ENCODE data around the gene ACSS1. TPM values are rescaled to one million over a fixed set of nuclear protein-coding genes. Genes with fewer than 3 reads are reported as not detected.

The ACSS1 gene
- total and polyA plus RNA-seq, 2 experiments from 2014 or later, result 1.3 to 4.1 TPM

- TF ChIP-seq ETS1 (IDR thresholded peaks at IDR 0.05), result no peak
- TF ChIP-seq REST (IDR thresholded peaks at IDR 0.05; ENCODE audit: unreplicated experiment), result no peak
- no peak for TF ChIP-seq ZNF114 (CRISPR knock-in tag; IDR thresholded peaks at IDR 0.05)
- no peak for TF ChIP-seq EZH2phosphoT487 (IDR thresholded peaks at IDR 0.05; ENCODE audit: unreplicated experiment)
These were observed 61.2 kb downstream of the ACSS1 start (continued) for GRCh38 chr20:24996449-24997377.

- Histone ChIP-seq H3K27ac (ENCODE audit: low read depth) (no peak overlapping the region), H3K4me2 (no peak overlapping the region), H3K36me3 (ENCODE audit: insufficient read depth) (no peaks in the 10 kb centered on the region), H3K4me3 (no peak overlapping the region), H3K4me1 (ENCODE audit: insufficient read depth) (peaks cover 8% of the 10 kb centered on the region; the same call in 1 of the 2 replicates), H3K79me2 (replicated peaks; ENCODE audit: insufficient read depth) (peaks cover 14% of the 10 kb centered on the region), H3K27me3 (ENCODE audit: insufficient read depth) (0 out of 2 replicates have a peak, but pooled peaks cover 2% of the 10 kb centered on the region), H2AFZ (no peak overlapping the region), H4K20me1 (replicated peaks; ENCODE audit: insufficient read depth) (no peaks in the 10 kb centered on the region; the same call in 1 of the 2 replicates), H3K9me2 (ENCODE audit: insufficient read depth) (no peaks in the 10 kb centered on the region), H3F3A (replicated peaks; ENCODE audit: low read depth) (no peaks in the 10 kb centered on the region)
- H3K27me3 Mint-ChIP-seq (ENCODE audit: insufficient read depth, low read depth, poor library complexity), result peaks cover 11% of the 10 kb centered on the region
- no peaks in the 10 kb centered on the region; the same call in 2 of the 3 replicates for H3K9me3 Mint-ChIP-seq
- no peak overlapping the region for H3K4me3 Mint-ChIP-seq
- ATAC-seq (no peak; the same call in 2 of the 3 replicates), DNase-seq (ENCODE audit: low spot score) (no peak)
- no peaks in the 10 kb centered on the region; the same call in 2 of the 3 replicates for H3K36me3 Mint-ChIP-seq (ENCODE audit: low read depth)
- no peak for TF ChIP-seq CTCF (conservative IDR thresholded peaks at IDR 0.05; ENCODE audit: low read depth in 2 of 2)
- no peak for TF ChIP-seq STAT1 (IDR thresholded peaks at IDR 0.05; ENCODE audit: unreplicated experiment)
- TF ChIP-seq CREB1 (CRISPR knock-in tag; IDR thresholded peaks at IDR 0.05; ENCODE audit: low read depth), result no peak
- no peak for TF ChIP-seq EZH2phosphoT487 (IDR thresholded peaks at IDR 0.05; ENCODE audit: unreplicated experiment)
- TF ChIP-seq JUNB (IDR thresholded peaks at IDR 0.05; ENCODE audit: unreplicated experiment), result no peak
- no peak for TF ChIP-seq POLR2AphosphoS5 (IDR thresholded peaks at IDR 0.05; ENCODE audit: low read depth)
- no peak for TF ChIP-seq ETS1 (IDR thresholded peaks at IDR 0.05)
- no peak for TF ChIP-seq ZNF114 (CRISPR knock-in tag; IDR thresholded peaks at IDR 0.05)
- no peak for TF ChIP-seq REST (IDR thresholded peaks at IDR 0.05; ENCODE audit: unreplicated experiment)
- H3K27ac Mint-ChIP-seq, result no peak overlapping the region
- peaks cover 23% of the 10 kb centered on the region for H3K4me1 Mint-ChIP-seq
These were observed 62.0 kb downstream of the ACSS1 start for GRCh38 chr20:24995741-24996448.
